ENCODE results near the gene OR56B1.
"Not testable (repeated sequence)": the region's sequence is repeated elsewhere in the genome, so short reads cannot be mapped to it uniquely, and the experiment has no call there.

The OR56B1 gene

DNA sequence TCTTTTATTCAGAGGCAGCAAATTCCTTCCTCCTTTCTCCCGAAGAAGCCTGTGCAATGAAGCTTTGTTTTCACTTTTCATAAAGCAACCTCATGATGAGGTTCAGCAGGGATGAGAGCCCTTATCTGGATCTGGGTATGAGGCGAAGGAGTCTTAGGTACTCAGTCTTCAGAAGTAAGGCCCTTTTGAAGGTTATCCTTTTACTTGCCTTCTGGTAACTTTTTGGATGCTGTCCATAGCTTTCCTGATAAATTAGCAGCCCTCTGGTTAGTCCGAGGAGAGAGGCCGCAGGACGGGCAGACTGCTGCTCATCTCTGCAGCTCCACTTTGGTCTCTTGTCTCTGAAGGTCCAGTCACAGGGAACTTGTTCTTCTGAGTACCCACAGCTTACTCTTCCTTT lies 45.5 kb upstream of the OR56B1 start:
- no peak for DNase-seq (ENCODE audit: low read depth in 1 of 2, low spot score in 1 of 2)
- no peak overlapping the region for H3K27ac ChIP-seq (replicated peaks)
- TF ChIP-seq, protein P1, sequence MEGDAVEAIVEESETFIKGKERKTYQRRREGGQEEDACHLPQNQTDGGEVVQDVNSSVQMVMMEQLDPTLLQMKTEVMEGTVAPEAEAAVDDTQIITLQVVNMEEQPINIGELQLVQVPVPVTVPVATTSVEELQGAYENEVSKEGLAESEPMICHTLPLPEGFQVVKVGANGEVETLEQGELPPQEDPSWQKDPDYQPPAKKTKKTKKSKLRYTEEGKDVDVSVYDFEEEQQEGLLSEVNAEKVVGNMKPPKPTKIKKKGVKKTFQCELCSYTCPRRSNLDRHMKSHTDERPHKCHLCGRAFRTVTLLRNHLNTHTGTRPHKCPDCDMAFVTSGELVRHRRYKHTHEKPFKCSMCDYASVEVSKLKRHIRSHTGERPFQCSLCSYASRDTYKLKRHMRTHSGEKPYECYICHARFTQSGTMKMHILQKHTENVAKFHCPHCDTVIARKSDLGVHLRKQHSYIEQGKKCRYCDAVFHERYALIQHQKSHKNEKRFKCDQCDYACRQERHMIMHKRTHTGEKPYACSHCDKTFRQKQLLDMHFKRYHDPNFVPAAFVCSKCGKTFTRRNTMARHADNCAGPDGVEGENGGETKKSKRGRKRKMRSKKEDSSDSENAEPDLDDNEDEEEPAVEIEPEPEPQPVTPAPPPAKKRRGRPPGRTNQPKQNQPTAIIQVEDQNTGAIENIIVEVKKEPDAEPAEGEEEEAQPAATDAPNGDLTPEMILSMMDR (IDR thresholded peaks at IDR 0.05; ENCODE audit: insufficient read depth, low read length), result no peak
- no peak for TF ChIP-seq GABPA (IDR thresholded peaks at IDR 0.05; ENCODE audit: low read depth)
- no peak for TF ChIP-seq POLR2AphosphoS5 (IDR thresholded peaks at IDR 0.05; ENCODE audit: low read depth)
- TF ChIP-seq, protein P2, sequence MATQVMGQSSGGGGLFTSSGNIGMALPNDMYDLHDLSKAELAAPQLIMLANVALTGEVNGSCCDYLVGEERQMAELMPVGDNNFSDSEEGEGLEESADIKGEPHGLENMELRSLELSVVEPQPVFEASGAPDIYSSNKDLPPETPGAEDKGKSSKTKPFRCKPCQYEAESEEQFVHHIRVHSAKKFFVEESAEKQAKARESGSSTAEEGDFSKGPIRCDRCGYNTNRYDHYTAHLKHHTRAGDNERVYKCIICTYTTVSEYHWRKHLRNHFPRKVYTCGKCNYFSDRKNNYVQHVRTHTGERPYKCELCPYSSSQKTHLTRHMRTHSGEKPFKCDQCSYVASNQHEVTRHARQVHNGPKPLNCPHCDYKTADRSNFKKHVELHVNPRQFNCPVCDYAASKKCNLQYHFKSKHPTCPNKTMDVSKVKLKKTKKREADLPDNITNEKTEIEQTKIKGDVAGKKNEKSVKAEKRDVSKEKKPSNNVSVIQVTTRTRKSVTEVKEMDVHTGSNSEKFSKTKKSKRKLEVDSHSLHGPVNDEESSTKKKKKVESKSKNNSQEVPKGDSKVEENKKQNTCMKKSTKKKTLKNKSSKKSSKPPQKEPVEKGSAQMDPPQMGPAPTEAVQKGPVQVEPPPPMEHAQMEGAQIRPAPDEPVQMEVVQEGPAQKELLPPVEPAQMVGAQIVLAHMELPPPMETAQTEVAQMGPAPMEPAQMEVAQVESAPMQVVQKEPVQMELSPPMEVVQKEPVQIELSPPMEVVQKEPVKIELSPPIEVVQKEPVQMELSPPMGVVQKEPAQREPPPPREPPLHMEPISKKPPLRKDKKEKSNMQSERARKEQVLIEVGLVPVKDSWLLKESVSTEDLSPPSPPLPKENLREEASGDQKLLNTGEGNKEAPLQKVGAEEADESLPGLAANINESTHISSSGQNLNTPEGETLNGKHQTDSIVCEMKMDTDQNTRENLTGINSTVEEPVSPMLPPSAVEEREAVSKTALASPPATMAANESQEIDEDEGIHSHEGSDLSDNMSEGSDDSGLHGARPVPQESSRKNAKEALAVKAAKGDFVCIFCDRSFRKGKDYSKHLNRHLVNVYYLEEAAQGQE (IDR thresholded peaks at IDR 0.05; ENCODE audit: insufficient replicate concordance, low read depth), result no peak
- no peak for TF ChIP-seq SPI1 (IDR thresholded peaks at IDR 0.05; ENCODE audit: borderline replicate concordance, low read depth)

DNA sequence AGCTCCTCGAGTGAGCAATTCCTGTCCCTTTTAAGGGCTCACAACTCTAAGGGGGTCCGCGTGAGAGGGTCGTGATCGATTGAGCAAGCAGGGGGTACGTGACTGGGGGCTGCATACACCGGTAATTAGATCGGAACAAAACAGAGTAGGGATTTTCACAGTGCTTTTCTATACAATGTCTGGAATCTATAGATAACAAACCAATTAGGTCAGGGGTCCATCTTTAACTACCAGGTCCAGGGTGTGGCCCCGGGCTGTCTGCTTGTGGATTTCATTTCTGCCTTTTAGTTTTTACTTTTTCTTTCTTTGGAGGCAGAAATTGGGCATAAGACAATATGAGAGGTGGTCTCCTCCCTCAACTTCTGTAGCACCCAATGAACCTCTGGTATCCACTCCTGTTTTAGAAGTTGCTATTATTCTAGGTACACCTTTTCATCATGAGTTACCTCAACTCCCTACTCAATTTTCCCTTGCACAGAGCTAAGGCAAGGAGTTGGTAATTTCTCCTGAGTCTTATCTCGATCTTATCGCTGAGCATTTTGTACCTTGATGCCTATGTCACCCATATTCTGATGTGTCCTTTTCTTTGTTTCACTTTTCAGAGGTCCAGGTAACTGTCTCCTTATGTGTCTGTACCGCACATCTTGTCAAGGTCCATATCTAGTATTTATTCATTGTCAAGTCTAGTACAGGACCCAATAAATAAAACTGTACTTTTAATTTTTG lies 44.8 kb upstream of the OR56B1 start:
- not testable (repeated sequence) for DNase-seq (ENCODE audit: low read depth in 1 of 2, low spot score in 1 of 2); H3K4me3 ChIP-seq (replicated peaks; ENCODE audit: insufficient read depth, low read length); H3K27ac ChIP-seq (replicated peaks); H3K27me3 ChIP-seq (ENCODE audit: insufficient read depth, poor library complexity, severe bottlenecking)

More for the DNA sequence above, 45.5 kb upstream of the OR56B1 start:
- Histone ChIP-seq H3K4me3 (replicated peaks; ENCODE audit: insufficient read depth, low read length) (peak overlapping the region; percentile 33; the same call in 1 of the 2 replicates), H3K27me3 (ENCODE audit: insufficient read depth, poor library complexity, severe bottlenecking) (no peaks in the 10 kb centered on the region)

DNA sequence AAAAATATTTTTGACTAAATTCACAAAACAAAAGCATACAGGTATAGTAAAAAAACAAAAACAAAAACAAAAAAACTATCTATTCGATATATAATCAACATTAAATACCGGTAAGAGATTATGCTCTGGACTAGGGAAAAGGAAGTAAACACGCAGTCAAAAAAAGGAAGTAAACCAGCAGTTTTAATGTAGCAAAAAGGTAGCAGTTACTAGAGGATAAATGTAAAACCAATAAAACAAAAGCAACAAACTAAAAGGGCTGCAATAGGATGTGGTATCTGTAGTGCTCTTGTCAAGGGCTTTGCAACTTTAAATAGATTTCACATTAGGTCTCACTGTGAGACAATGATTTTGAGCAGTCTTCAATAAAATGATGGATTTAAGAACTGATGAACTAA lies 44.3 kb upstream of the OR56B1 start:
- H3K27ac ChIP-seq (replicated peaks), result peak overlapping the region; percentile 24
- H3K27me3 ChIP-seq (ENCODE audit: insufficient read depth, poor library complexity, severe bottlenecking), result no peaks in the 10 kb centered on the region
- TF ChIP-seq, protein P2 (IDR thresholded peaks at IDR 0.05; ENCODE audit: insufficient replicate concordance, low read depth), result no peak
- TF ChIP-seq SPI1 (IDR thresholded peaks at IDR 0.05; ENCODE audit: borderline replicate concordance, low read depth) (no peak), GABPA (IDR thresholded peaks at IDR 0.05; ENCODE audit: low read depth) (no peak), POLR2AphosphoS5 (IDR thresholded peaks at IDR 0.05; ENCODE audit: low read depth) (no peak)
- TF ChIP-seq, protein P1 (IDR thresholded peaks at IDR 0.05; ENCODE audit: insufficient read depth, low read length), result no peak
- H3K4me3 ChIP-seq (replicated peaks; ENCODE audit: insufficient read depth, low read length), result no peak overlapping the region
- DNase-seq (ENCODE audit: low read depth in 1 of 2, low spot score in 1 of 2), result no peak

DNA sequence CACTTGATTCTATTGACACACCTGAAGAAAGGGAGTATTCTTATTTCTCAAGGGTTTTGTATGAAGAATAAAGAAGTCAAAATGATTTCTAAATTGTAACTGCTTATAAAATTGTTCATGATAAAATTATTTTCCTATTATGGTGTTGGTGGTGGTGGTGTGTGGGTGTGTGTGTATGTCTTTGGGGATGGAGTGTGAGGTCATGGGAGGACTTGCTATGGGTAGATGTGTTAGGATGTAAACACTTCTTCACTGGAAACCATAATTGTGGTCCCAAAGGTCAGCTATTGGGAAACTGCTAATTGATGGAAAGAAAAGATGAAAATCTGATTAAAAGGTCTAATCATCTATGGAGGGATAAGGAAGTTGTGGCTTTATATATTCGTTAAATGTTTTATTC lies 41.6 kb upstream of the OR56B1 start:
- TF ChIP-seq SPI1 (IDR thresholded peaks at IDR 0.05; ENCODE audit: borderline replicate concordance, low read depth), result no peak
- TF ChIP-seq, protein P1 (IDR thresholded peaks at IDR 0.05; ENCODE audit: insufficient read depth, low read length), result no peak
- H3K27ac ChIP-seq (replicated peaks), result no peak overlapping the region
- DNase-seq (ENCODE audit: low read depth in 1 of 2, low spot score in 1 of 2), result no peak
- no peaks in the 10 kb centered on the region for H3K27me3 ChIP-seq (ENCODE audit: insufficient read depth, poor library complexity, severe bottlenecking)
- H3K4me3 ChIP-seq (replicated peaks; ENCODE audit: insufficient read depth, low read length), result no peak overlapping the region

Data from HL-60 (cell line).